BJ (cell line): ENCODE measurements around the gene LIG4. TPM values are rescaled to one million over a fixed set of nuclear protein-coding genes. Genes with fewer than 3 reads are reported as not detected.
A peak's percentile ranks its signal among the peaks of the same experiment; 100 is the strongest.

ENCODE experiments used
- CTCF ChIA-PET: fragments of 350-600 bp; formaldehyde crosslinking; extraction: SDS; loops from one replicate; lab custom pipeline; 2021; ENCODE audit warnings: antibody characterized with exemption, inconsistent platforms; lab: Yijun Ruan, JAX
- POLR2A ChIA-PET: fragments of 300-600 bp; sonication (Branson Sonifier 250); formaldehyde crosslinking; extraction: SDS; loops from one replicate; lab custom pipeline; 2021; ENCODE audit warnings: antibody characterized with exemption; lab: Charles Lee
- DNase-seq: peaks from one replicate; pipeline ENCODE4 v3.0.0-alpha.2; 2011; ENCODE audit warnings: low read depth
- H3K27me3 ChIP-seq: 2 replicates; pipeline ENCODE4 v1.6.0; 2011; ENCODE audit warnings: low read length; ENCODE audit not compliant: control insufficient read depth, insufficient read depth
- H3K36me3 ChIP-seq: 2 replicates; pipeline ENCODE4 v1.5.1; 2011; ENCODE audit warnings: low read length; ENCODE audit not compliant: control insufficient read depth, insufficient read depth
- H3K4me3 ChIP-seq: 2 replicates; pipeline ENCODE4 v1.5.1; 2011; ENCODE audit warnings: low read depth, mild to moderate bottlenecking, control low read depth, low read length
- polyA minus RNA-seq: library from RNA; depleted of rRNA, polyadenylated mRNA; stranded (reverse); fragments of >200 nt; gene quantifications from 2 replicates; pipeline ENCODE4 v1.2.3, GENCODE V29; 2011; rRNA and poly(A)+ RNA removed
- polyA plus RNA-seq: library from polyadenylated mRNA; depleted of rRNA; stranded (reverse); fragments of >200 nt; gene quantifications from 2 replicates; pipeline ENCODE4 v1.2.3, GENCODE V29; 2011; rRNA removed
- TF ChIP-seq, protein P1 (sequence below): IDR thresholded peaks from 2 replicates; pipeline ENCODE4 v1.5.1; 2011; ENCODE audit warnings: low read depth, mild to moderate bottlenecking, control low read depth, inconsistent platforms, low read length, moderate library complexity; ENCODE audit not compliant: insufficient read depth

Gene LIG4
- polyA plus RNA-seq (2.7 and 6.2 TPM in 2 replicates), polyA minus RNA-seq (1.9 and 2.0 TPM in 2 replicates)

- Histone ChIP-seq H3K27me3 (no peaks in the 10 kb centered on the region), H3K36me3 (no peaks in the 10 kb centered on the region), H3K4me3 (peak within 1 kb of the TSS; percentile 63)
- peak; percentile 54 for DNase-seq
- ChIA-PET CTCF (interaction anchor here (0.6 kb wide), 1 partner anchor 1242 kb away, joined by 3 read pairs; no protein-coding TSS in a partner anchor), POLR2A (no interaction called here)
- TF ChIP-seq, protein P1, sequence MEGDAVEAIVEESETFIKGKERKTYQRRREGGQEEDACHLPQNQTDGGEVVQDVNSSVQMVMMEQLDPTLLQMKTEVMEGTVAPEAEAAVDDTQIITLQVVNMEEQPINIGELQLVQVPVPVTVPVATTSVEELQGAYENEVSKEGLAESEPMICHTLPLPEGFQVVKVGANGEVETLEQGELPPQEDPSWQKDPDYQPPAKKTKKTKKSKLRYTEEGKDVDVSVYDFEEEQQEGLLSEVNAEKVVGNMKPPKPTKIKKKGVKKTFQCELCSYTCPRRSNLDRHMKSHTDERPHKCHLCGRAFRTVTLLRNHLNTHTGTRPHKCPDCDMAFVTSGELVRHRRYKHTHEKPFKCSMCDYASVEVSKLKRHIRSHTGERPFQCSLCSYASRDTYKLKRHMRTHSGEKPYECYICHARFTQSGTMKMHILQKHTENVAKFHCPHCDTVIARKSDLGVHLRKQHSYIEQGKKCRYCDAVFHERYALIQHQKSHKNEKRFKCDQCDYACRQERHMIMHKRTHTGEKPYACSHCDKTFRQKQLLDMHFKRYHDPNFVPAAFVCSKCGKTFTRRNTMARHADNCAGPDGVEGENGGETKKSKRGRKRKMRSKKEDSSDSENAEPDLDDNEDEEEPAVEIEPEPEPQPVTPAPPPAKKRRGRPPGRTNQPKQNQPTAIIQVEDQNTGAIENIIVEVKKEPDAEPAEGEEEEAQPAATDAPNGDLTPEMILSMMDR, result no peak
Measured at GRCh38 chr13:108215436-108215835, at the start of gene LIG4. Gene LIG4 (minus strand): TSS chr13:108215536. CDS start chr13:108211268, 4,268 bp downstream.

DNA sequence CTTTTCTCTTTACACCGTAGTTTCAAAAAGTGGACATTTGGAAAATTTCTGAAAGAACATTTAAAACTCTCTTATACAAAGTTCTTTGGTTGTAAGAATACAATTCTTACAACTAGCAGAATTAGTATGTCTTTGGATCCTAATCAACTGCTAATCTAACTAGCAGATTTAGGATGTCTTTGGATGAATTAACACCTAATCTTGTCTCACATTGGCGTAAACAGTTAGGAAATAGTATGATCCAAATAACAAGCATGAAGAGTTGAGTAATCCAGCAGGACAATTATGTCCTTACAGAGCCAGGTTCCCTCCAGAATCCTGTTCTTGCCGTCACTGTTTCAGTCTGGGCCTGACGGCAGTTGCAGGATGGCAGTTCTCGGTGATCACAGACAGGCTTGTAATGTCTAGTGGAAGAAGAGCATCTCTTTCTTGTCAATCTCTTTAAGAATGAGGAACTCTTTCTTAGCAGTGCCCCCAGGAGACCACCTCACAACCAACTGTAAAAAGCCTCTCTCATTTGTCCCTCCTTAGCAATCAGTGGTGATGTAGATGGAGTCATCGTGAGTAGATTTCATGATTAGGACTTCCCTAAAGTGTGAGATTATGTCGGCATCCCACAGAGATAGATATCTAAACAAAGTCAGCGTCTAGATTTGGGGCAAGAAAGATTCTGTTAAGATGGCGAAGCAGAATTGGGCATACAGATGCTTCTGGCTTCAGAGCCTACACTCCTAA, 48.5 kb upstream of the LIG4 start:
- ChIA-PET CTCF (no interaction called here), POLR2A (no interaction called here)
- TF ChIP-seq, protein P1, result no peak
- no peak overlapping the region for H3K4me3 ChIP-seq
- H3K27me3 ChIP-seq, result no peaks in the 10 kb centered on the region
- H3K36me3 ChIP-seq, result no peaks in the 10 kb centered on the region
- DNase-seq, result no peak

- Histone ChIP-seq H3K36me3 (no peaks in the 10 kb centered on the region), H3K27me3 (no peaks in the 10 kb centered on the region), H3K4me3 (no peak overlapping the region)
- CTCF ChIA-PET, result no interaction called here
- TF ChIP-seq, protein P1, result no peak
- no peak for DNase-seq
- POLR2A ChIA-PET, result no interaction called here
Measured at GRCh38 chr13:108257248-108257647, 41.9 kb upstream of the LIG4 start.

- DNase-seq, result no peak
- TF ChIP-seq, protein P1, result no peak
- CTCF ChIA-PET, result interaction anchor here (1.1 kb wide), 1 partner anchor 12 kb away, joined by 4 read pairs; no protein-coding TSS in a partner anchor
- POLR2A ChIA-PET, result no interaction called here
- H3K27me3 ChIP-seq, result no peaks in the 10 kb centered on the region
- H3K36me3 ChIP-seq, result no peaks in the 10 kb centered on the region
- H3K4me3 ChIP-seq, result no peak overlapping the region
Measured at GRCh38 chr13:108249150-108249549, 33.8 kb upstream of the LIG4 start.

GRCh38 chr13:108230377-108230776, 15.0 kb upstream of the LIG4 start:
- no peaks in the 10 kb centered on the region for H3K36me3 ChIP-seq
- ChIA-PET CTCF (interaction anchor here (1.4 kb wide), 1 partner anchor 12 kb away, joined by 4 read pairs; the partner anchor contains the start of gene ABHD13), POLR2A (no interaction called here)
- H3K27me3 ChIP-seq, result no peaks in the 10 kb centered on the region
- DNase-seq, result no peak
- TF ChIP-seq, protein P1, result no peak
- no peak overlapping the region for H3K4me3 ChIP-seq
